Right ventricle myocardium superior (tissue), 1 donor: ENCODE measurements around the gene SHROOM3. TPM values are rescaled to one million over a fixed set of nuclear protein-coding genes. Genes with fewer than 3 reads are reported as not detected.

Experiments
- ATAC-seq: fragments of 200-7000 bp; cut with Tn5 transposase; one replicate; pipeline ENCODE4 v1.9.1; 2020; ENCODE audit warnings: mild to moderate bottlenecking; ENCODE audit not compliant: poor library complexity
- DNase-seq: peaks from one replicate; pipeline ENCODE4 v3.0.0-alpha.2; 2020
- intact Hi-C: fragments of 100-400 bp; cut with DNase I; formaldehyde crosslinking; loops from one replicate; pipeline ENCODE4 v1.11.2; 2022
- total RNA-seq: library from RNA; stranded (reverse); fragmentation: NEBNext Ultra II Directional; extraction: Animal tissue kit (Norgen Biotek cat#: 25700); gene quantifications from one replicate; pipeline ENCODE4 v1.2.1, GENCODE V29; 2021
- donor health status: DM: no; HTN: yes; CAD: no; lungs with severe emphysema.

The SHROOM3 gene
- total RNA-seq, 1 donor from 2014 or later: 10.5 TPM

- ATAC-seq (no peak), DNase-seq (no peak)
- intact Hi-C loops: no loop called here
Measured at GRCh38 chr4:76737771-76738085, 302.7 kb downstream of the SHROOM3 start.

DNA sequence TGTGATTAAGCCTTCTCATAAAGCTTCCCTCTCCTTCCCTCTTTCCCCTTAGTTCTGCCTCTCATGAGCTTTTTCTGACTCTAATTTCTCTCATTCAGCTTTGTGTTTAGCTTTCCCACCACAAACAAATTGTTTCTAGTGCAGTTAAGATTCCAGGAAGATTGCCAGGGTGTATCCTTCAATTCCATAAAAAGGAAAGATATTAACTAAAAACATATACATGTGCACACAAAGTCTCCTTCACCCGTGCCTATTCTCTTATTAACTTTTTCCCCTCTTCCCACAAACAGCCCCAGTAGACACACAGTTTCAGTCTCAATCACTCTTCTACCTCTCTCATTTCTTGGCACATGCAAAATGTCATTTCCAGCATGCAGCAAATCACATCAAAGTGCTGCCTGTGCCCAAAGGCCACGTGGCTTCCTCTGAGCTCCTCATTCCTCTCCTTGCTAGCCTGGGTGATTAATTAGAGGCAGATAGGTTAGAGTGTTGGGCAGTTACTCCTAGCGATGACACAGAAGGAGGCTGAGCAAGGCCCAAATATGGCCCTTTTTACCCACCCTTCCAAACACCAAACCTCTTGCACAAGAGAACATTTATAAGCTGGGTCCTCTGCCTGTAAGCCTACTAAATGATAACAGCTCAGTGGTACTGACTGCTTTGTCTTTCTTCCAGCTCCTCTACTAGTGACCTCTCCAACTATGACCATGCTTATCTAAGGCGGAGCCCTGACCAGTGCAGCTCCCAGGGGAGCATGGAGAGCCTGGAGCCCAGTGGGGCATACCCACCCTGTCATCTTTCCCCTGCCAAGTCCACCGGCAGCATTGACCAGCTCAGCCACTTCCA is 303.3 kb downstream of the SHROOM3 start:
- no peak for DNase-seq
- ATAC-seq: peak; percentile 85
- intact Hi-C loops: no loop called here

GRCh38 chr4:76740192-76740591 is 305.2 kb downstream of the SHROOM3 start:
- DNase-seq (no peak), ATAC-seq (no peak)
- intact Hi-C loops: no loop called here

DNA sequence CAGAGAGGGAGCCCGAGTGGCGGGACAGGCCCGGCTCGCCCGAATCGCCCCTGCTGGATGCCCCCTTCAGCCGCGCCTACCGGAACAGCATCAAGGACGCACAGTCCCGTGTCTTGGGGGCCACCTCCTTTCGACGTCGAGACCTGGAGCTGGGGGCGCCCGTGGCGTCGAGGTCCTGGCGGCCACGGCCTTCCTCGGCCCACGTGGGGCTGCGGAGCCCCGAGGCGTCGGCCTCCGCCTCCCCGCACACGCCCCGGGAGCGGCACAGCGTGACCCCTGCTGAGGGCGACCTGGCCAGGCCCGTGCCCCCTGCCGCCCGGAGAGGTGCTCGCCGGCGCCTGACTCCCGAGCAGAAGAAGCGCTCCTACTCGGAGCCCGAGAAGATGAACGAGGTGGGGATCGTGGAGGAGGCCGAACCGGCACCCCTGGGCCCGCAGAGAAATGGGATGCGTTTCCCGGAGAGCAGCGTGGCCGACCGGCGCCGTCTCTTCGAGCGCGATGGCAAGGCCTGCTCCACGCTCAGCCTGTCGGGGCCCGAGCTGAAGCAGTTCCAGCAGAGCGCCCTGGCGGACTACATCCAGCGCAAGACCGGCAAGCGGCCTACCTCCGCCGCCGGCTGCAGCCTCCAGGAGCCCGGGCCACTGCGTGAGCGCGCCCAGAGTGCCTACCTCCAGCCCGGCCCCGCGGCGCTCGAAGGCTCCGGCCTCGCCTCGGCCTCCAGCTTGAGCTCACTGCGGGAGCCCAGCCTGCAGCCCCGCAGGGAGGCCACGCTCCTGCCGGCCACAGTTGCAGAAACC is 306.0 kb downstream of the SHROOM3 start:
- ATAC-seq: no peak

GRCh38 chr4:76741663-76742020 is 306.6 kb downstream of the SHROOM3 start:
- ATAC-seq (no peak), DNase-seq (no peak)
- intact Hi-C loops: no loop called here

More for the DNA sequence above, 306.0 kb downstream of the SHROOM3 start:
- no peak for DNase-seq
- intact Hi-C loops: no loop called here

- ATAC-seq: no peak
- intact Hi-C loops: no loop called here
Measured at GRCh38 chr4:76744241-76744921, 309.4 kb downstream of the SHROOM3 start.

DNA sequence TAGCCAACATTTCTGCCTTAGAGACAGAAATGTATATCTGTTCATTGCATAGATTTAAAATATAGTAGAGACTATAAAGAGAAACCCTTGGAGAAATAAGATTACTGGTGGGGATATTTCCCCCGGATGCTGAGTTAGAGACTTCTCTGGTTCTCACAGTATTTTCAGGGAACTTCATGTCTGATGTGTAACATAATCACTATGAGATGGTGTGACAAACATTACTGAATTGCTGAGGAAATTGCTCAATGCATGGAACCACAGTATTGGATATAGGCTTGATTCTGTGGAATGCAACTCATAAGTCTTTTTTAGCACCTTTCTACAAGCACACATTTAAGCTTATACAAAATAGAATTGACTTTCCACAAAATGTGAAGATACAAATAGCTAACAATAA is 310.2 kb downstream of the SHROOM3 start:
- intact Hi-C loops: no loop called here
- no peak for ATAC-seq

More at GRCh38 chr4:76744241-76744921, 309.4 kb downstream of the SHROOM3 start:
- no peak for DNase-seq

DNA sequence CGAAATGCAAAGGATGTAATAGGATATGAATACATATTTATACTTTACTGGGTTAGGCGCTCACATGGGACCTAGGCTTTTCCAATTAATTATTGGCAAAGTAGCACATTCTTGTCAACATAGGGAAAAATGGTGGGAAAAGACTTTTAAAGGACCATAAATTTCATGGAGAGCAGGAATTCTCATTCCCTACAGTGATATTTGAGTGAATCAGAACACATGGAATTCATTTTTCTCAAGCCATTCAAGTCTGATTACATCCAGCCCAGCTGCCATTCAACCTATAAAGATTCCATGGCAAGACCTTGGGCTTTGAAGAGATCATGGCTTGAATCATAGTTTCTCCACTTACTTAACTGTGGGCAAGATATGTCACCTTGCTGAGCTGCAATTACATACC is 312.5 kb downstream of the SHROOM3 start:
- no peak for ATAC-seq
- no peak for DNase-seq
- intact Hi-C loops: no loop called here

More for the DNA sequence above, 310.2 kb downstream of the SHROOM3 start:
- no peak for DNase-seq

- intact Hi-C loops: no loop called here
- no peak for DNase-seq
- ATAC-seq: no peak
Measured at GRCh38 chr4:76748649-76749048, 313.6 kb downstream of the SHROOM3 start.

DNA sequence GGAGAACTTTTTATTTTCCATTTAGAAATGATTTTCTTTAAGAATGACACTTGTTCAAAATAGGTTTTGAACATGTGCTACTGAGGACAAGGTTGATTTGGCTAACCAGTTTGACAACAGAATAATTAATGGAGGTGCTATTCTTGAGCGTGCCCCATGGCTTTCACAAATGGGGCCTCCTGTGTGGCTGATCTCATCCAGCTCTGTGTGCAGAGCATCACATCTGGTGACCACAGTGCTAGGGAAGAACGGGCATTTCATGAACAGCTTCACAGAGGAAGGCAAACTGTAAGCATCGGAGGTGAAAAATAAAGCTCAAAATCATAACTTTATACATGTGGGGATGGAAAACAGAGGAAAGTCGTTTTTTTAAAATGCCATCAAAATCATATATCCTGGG is 314.3 kb downstream of the SHROOM3 start:
- no peak for DNase-seq
- intact Hi-C loops: no loop called here
- ATAC-seq: no peak

DNA sequence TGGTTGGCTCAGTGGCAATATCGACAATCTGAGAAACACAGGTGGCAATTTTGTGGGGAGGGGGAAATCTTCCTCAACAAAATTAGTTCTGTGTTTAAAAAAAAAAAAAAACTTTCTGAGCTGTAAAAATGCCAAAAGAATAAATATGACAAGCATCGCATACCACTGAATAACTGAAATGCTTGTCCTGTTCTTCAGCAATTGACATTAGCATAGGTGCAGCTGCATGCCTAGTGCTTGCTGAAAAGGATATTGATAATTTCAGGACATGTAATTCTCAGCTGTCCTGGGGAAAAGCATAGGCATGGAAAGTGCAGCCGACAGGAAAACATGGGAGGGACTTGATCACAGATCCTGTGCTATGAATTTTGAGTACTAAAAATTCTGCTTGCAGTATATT is 315.7 kb downstream of the SHROOM3 start:
- no peak for ATAC-seq
- intact Hi-C loops: no loop called here

DNA sequence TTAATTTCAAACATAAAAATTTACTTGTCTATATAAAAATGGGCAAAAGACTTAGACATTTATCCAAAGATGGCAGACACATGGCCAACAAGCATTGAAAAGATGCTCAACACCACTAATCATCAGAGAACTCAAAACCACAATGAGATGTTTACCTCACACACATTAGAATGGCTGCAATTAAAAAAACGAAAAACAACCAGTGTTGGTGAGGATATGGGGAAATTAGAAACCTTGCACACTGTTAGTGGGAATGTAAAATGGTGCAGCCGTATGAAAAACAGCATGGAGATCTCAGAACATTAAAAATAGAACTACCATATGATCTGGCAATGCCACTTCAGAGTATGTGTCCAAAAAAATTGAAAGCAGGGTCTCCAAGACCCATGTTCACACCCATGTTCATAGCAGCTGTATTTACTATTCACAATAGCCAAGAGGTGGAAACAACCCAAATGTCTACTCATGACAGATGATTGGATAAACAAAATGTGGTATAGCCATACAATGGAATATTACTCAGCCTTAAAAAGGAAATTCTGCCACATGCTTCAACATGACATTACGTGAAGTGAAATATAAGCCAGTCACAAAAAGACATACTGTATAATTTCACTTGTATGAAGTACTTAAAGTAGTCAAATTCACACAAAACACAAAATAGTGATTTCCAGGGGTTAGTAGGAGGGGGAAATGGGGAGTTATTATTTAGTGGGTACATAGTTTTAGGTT is 316.7 kb downstream of the SHROOM3 start:
- intact Hi-C loops: no loop called here

More for the DNA sequence above, 315.7 kb downstream of the SHROOM3 start:
- DNase-seq: no peak

GRCh38 chr4:76752861-76753501 is 318.0 kb downstream of the SHROOM3 start:
- ATAC-seq (peak; percentile 80), DNase-seq (no peak)
- intact Hi-C loops: no loop called here

More for the DNA sequence above, 316.7 kb downstream of the SHROOM3 start:
- no peak for ATAC-seq
- no peak for DNase-seq

DNA sequence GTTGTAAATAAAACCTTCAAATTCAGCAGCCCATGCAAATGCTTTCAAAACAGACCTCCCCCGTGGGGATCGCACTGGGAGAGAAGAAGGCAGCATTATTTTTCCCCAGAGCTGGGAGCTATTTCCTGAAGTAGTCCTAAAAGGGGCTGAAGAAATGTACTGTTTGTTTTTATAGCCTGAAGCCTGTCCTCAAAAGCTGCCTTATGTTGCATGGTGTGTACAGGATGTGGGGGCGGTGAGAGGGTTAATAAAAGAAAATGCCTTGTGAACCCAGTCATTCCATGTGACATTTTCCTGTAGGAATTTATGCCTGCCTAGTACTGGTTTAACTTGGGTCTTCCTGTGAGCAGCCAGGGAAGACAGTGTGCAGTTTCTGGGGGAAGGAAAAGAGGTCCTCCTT is 318.8 kb downstream of the SHROOM3 start:
- intact Hi-C loops: no loop called here
- ATAC-seq: peak; percentile 59
- DNase-seq: no peak

DNA sequence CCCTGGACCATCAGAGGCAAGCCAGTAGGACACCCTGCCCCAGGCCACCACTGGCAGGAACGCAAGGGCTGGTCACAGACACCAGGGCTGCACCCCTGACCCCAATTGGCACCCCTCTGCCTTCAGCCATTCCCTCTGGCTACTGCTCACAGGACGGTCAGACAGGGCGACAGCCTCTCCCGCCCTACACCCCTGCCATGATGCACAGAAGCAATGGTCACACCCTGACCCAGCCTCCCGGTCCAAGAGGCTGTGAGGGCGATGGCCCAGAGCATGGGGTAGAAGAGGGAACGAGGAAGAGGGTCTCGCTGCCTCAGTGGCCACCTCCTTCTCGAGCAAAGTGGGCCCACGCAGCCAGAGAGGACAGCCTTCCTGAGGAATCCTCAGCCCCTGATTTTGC is 319.4 kb downstream of the SHROOM3 start:
- ATAC-seq (no peak), DNase-seq (no peak)
- intact Hi-C loops: no loop called here

- intact Hi-C loops: loop anchor here (5.0 kb wide), 1 partner anchor 238 kb away; no protein-coding TSS in a partner anchor
- DNase-seq (no peak), ATAC-seq (no peak)
Measured at GRCh38 chr4:76755756-76756155, 320.7 kb downstream of the SHROOM3 start.

DNA sequence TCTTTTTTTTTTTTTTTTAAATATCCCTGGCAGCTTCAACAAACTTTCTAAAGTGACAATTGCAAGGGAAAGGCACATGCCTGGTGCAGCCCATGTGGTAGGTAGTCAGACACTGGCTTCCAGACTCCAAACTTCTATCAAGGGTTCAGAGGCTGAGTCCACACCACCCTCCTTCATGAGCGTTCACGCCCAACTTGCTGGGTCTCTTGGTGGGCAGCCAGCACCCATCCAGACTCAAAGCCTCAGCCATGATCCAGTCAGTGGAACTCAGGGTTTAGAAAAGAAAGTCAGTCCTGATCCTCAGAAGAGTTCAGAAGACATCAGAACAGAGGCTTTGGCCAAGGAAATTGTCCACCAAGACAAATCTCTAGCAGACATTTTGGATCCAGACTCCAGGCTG is 321.4 kb downstream of the SHROOM3 start:
- ATAC-seq: no peak
- intact Hi-C loops: loop anchor here (5.0 kb wide), 1 partner anchor 239 kb away; no protein-coding TSS in a partner anchor
- DNase-seq: no peak

DNA sequence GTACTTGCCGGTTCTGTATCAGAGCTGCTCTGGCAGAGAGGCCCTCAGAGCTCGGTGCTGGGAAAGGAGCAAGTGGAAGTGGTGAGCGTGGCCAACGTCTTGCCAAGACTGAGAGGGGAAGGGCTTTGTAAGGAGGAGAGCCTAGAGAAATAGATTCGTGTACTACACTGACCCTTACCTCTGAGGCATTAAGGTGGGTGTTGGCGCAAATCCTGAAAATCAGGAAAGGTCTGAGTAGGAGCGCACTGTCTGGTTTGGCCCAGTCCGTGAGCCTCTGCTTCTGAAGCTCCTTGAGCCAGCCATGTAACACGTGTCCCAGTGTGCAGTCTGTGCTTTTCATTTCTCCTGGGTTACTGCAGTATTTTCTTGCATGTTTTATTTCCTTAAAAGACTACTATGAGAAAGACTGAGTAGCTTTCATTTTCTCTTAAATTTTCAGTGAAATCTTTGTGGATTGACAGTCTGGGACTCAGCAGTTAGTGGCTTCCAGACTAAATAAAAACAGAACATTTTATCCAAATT is 322.4 kb downstream of the SHROOM3 start:
- no peak for DNase-seq
- intact Hi-C loops: loop anchor here (5.0 kb wide), 1 partner anchor 240 kb away; no protein-coding TSS in a partner anchor
- no peak for ATAC-seq
